NCI-H1436 treated with DMSO at 0.1 percent for 48 hours (cell line): ENCODE measurements around the gene ADGRB2.

ENCODE experiments used
- DNase-seq: peaks from one replicate; lab custom pipeline; 2025; lab: John Stamatoyannopoulos, UW

The ADGRB2 gene

GRCh38 chr1:31781756-31782371 lies 17.7 kb upstream of the ADGRB2 start:
- DNase-seq, result no peak

GRCh38 chr1:31781138-31781755 lies 17.1 kb upstream of the ADGRB2 start:
- no peak for DNase-seq

GRCh38 chr1:31780632-31781031 lies 16.5 kb upstream of the ADGRB2 start:
- no peak for DNase-seq

GRCh38 chr1:31779687-31780086 lies 15.5 kb upstream of the ADGRB2 start:
- DNase-seq, result no peak

GRCh38 chr1:31778763-31779488 lies 14.8 kb upstream of the ADGRB2 start:
- no peak for DNase-seq

DNA sequence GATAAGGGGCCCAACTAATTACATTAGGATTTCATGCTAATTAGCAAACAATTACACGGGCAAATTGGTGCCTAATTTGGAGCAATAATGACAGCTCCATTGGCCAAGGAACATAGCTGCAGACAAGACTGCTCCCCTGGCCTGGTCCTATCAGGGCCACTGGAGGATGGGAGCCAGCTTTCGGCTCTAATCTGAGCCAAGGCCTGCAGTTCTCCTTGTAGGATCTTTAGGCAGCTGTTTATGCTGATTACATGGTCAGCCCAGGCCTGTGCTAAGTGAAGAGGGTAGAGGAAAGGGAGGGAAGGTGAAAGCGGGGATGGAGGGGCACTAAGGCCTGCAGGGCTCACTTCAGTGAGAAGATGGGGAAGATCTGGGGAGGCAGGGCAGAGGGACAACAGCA lies 12.4 kb upstream of the ADGRB2 start:
- no peak for DNase-seq

GRCh38 chr1:31776032-31776431 lies 11.9 kb upstream of the ADGRB2 start:
- no peak for DNase-seq

- no peak for DNase-seq
Observed at GRCh38 chr1:31775210-31775999, 11.3 kb upstream of the ADGRB2 start.

DNA sequence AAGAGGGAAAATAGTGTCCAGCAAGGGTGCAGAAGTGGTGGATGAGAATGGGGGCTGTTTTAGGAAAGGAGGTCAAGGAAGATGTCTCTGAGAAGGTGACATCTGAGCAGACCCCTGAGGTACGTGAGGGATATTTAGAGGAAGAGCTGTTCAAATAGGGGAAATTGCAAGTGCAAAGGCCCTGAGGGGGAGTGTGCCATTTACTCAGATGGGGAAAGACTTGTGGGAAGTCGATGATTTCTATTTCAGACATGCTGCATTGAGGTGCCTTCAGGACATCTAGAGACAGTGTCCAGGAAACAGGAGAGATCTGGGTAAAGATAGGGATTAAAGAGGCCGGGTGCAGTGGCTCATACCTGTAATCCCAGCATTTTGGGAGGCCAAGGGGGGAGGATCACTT lies 10.4 kb upstream of the ADGRB2 start:
- no peak for DNase-seq

DNA sequence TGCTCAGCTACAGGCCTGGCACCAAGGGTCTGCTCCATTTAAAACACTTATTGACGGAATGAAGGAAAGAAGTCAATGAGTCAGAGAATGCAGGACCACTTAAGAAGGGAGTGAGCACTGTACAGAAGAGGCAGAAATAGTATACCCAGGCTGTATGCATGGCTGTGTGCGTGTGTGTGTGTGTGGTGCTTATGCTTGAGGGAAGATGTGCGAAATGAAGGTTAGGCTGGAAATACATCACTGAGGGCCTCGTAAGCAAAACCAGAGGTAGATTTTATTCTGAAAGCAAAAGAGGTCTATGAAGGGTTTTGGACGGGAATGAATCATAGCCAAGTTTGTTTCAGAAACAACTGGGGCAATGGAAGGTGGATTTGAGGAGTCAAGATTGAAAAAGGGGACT lies 9.7 kb upstream of the ADGRB2 start:
- DNase-seq, result no peak

GRCh38 chr1:31772669-31773248 lies 8.6 kb upstream of the ADGRB2 start:
- no peak for DNase-seq

DNA sequence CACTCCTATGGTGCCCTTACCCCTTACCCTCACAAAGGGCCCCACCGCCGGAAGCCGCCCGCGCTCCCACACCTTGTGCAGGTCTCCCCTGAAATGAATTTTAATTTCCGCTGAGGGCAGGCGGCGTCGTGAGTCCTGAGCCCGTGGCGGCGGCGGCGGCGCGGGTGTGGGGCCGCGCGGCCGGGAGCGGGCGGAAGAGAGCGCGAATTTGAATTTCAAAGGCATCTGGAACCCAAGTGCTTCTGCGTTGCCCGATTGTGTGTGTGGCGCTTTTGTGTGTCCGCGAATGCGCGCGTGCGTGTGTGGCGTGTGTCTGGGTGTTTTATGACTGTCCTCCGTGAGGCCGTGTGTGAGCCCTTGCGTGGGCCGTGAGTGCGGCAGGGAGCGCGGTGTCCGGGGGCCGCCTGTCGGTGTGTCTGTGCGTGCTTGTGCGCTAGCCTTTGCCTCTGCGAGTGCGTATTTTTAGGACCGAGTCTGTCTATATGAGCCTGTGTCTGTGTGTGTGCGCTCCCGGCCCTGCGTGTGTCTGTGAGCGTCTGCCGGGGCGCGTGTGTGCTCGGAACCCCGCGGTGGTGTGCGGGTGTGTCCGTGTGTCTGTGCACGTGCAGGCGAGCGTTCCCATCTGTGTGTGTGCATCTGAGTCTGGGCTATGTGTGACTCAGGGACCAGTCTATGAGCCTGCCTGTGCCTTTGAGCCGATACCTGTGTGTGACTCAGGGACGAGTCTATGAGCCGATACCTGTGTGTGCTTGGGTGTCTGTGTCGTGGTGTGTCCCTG lies 7.9 kb upstream of the ADGRB2 start:
- no peak for DNase-seq

DNA sequence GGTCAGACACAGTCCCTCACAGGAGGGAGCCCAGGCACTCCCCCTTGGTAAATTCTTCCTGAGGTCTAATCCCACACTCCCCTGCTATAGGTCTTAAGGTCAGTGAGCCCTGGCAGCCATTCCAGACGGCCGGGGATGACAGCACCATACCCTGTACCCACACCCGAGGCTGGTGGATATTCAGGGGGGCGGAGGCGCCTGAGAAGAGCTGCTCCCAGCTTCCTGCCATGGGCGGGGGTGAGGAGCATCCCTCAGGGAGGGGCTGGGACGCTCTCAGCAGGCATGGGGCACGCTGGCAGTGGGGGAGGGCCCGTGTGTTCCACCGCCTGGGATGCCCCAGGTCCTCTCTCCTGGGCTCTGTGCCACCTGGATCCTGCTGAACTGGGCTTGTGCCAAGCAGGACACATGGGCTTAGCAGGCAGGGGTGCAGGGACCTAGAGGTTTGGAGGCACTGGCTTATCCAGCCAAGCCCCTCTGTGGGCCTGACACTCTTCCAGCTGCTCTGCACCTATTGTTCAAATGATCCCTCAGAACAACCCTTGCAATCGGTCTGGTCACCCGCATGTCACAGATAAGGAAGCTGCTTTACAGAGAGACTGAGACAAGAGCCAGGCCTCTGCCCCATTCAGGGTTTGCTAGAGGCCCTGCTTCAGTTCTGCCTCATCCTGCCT lies 5.7 kb upstream of the ADGRB2 start:
- no peak for DNase-seq

DNA sequence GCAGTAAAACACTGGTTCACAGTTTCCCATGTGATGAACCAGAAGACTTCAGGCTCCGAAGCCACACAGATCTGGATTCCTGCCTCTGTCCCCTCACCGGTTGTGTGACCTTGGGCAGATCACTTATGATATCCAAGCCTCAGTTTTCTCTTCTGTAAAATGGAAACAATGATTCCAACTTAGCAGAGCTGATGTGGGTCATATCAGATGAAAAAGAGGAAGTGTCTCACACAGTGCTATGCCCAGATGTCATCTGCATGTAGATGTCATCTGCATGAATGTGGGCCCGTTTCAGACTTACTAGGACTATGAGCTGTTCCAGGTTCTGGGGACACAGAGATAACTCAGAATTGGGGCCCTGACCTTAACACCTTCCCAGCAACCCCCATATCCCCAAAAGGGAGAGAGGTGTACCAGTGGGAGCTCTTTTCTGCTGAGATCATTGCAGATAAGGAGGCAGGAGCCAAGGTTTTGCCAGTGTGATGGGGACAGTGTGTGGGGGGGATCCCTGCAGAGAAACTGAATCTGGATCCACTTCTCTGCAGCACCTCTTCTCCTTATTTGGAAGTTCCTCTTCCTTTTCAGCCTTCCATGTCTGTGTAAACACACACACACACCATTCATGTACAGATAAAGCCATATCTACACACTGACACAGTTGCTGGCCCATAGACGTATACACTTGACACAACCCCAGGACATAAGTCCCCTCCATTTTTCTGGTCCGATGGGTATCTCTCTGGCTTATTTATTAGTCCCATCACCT lies 5.0 kb upstream of the ADGRB2 start:
- no peak for DNase-seq

DNA sequence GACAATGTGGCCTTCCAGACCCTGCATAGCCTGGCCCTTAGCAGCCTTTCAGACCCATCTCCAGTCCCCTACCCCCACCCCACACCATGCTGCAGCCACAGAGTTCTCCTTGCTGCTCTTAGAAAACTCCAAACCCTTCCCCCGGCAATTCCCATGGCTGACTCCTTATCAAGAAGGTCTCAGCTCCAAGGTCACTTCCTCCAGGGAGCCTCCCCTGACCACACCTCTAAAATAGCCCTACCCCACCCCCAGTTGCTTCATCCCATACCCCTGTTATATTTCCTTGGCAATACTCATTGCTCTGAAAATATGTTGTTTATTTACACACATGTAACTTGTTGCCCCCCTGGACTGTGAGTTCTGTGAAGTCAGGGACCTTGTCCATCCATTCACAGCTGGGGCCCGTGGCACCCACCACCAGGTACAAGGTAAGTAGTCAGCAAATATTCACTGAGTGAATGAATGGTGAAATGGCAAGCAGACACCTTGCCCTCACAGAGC lies 4.3 kb upstream of the ADGRB2 start:
- DNase-seq, result no peak

GRCh38 chr1:31767225-31767624 lies 3.1 kb upstream of the ADGRB2 start:
- no peak for DNase-seq

- no peak for DNase-seq
Observed at GRCh38 chr1:31765516-31765915, 1.4 kb upstream of the ADGRB2 start.

DNA sequence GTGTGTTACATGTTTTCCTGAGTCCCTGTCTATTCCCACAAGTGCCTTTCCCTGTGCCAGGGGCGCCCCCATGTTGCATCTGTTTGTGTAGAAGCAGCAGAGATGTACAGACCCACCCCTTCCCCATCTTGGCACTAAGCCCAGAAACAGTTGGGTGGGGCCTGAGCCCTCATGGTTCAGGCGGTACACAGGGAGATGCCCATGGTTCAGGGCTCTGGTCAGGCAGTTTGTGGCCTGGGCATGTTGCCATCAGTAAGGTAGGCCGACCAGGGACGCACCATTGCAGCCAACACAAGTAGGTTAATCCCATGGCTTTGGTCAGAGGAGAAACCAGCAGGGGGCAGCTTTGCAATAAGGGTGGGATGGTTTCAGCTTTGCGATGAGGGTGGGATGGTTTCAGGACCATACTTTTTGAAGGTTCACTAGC lies 914 bp upstream of the ADGRB2 start:
- no peak for DNase-seq

GRCh38 chr1:31763671-31764311 lies 349 bp downstream of the ADGRB2 start:
- no peak for DNase-seq
